Adrenal gland (tissue), 12 donors: Measurements from ENCODE around the gene ST3GAL6. TPM values are rescaled to one million over a fixed set of nuclear protein-coding genes. Genes with fewer than 3 reads are reported as not detected.

Experiments
- DNase-seq, 7 donors: peaks; one replicate each; pipeline ENCODE4 v3.0.0-alpha.2; 2019 to 2020
- H3K27ac ChIP-seq, 5 donors: fragments of 200-600 bp; sonication (generic) in 4 of 5; 1 replicate in 3 of 5; 2 replicates in 2 of 5; pipeline versions ENCODE4 v1.5.1 to v1.8.0; 2016 to 2020; ENCODE audit warnings: mild to moderate bottlenecking in 1 of 5
- H3K27me3 ChIP-seq: fragments of 200-600 bp; 2 replicates; pipeline ENCODE4 v1.8.0; 2021
- H3K36me3 ChIP-seq, 2 donors: fragments of 200-600 bp; replicated peaks in 1 of 2; 1 replicate in 1 of 2; 2 replicates in 1 of 2; pipeline versions ENCODE4 v1.5.1 to v1.8.0; 2018 to 2022
- H3K4me1 ChIP-seq, 2 donors: fragments of 200-600 bp; replicated peaks in 1 of 2; 1 replicate in 1 of 2; 2 replicates in 1 of 2; pipeline versions ENCODE4 v1.5.1 to v1.8.0; 2018 to 2021
- H3K4me3 ChIP-seq, 4 donors: fragments of 200-600 bp; sonication (generic) in 3 of 4; one replicate each; pipeline ENCODE4 v1.5.1; 2016 to 2018
- H3K9me3 ChIP-seq, 3 donors: fragments of 200-600 bp; sonication (generic) in 1 of 3; replicated peaks in 1 of 3; 1 replicate in 2 of 3; 2 replicates in 1 of 3; pipeline versions ENCODE4 v1.5.1 to v1.8.0; 2016 to 2021
- CTCF ChIP-seq, 6 experiments: fragments of 450-650 bp in 4 of 6; fragments of 200-600 bp in 2 of 6; sonication (generic) in 1 of 6; IDR thresholded peaks; 1 replicate in 5 of 6; 2 replicates in 1 of 6; pipeline versions ENCODE4 v1.5.1 to v1.8.0; 2016 to 2021; ENCODE audit warnings: antibody characterized with exemption in 6 of 6, mild to moderate bottlenecking in 2 of 6, moderate library complexity in 1 of 6
- POLR2A ChIP-seq, 2 donors: fragments of 450-650 bp; IDR thresholded peaks; one replicate each; pipeline ENCODE4 v1.6.1; 2017; ENCODE audit warnings: antibody characterized with exemption in 2 of 2, mild to moderate bottlenecking in 2 of 2, moderate library complexity in 1 of 2
- WGBS, 4 donors: extraction: QIAGEN DNeasy Blood & Tissue Kit in 2 of 4; methylation state at CpG; one replicate each; pipeline versions ENCODE4 v1.1.5 to v1.1.7; 2013 to 2017; 5-methylcytosine and 5-hydroxymethylcytosine counted together
- intact Hi-C, 2 donors: fragments of 100-400 bp; cut with DNase I; formaldehyde crosslinking; loops; one replicate each; pipeline versions ENCODE4 v1.14.1 to v1.15.0; 2022 to 2023
- polyA plus RNA-seq, 3 donors: library from polyadenylated mRNA; stranded (reverse); fragments of 200-250 nt in 2 of 3; fragments of 350-450 nt in 1 of 3; fragmentation: Illumina TruSeq in 1 of 3; extraction: RNeasy Lipid Tissue Mini Kit (QIAGEN cat#74804) in 1 of 3; gene quantifications; one replicate each; pipeline ENCODE4 v1.2.3, GENCODE V29; 2013 to 2014
- total RNA-seq, 9 donors: library from RNA; depleted of rRNA in 4 of 9; stranded (reverse); fragments of >200 nt in 4 of 9; fragments of 120-200 nt in 1 of 9; fragmentation: NEBNext Ultra II Directional in 1 of 9; extraction: Animal tissue kit (Norgen Biotek cat#: 25700) in 1 of 9; gene quantifications; one replicate each; pipeline versions ENCODE4 v1.1.0 to v1.2.4, GENCODE V29; 2013 to 2023
- donor health status: healthy with polysubstance abuse.
- donor health status: Bipolar disorder and iron deficiency.
- donor health status: DM: yes; HTN: yes; CAD: no.
- donor health status: DM: no; HTN: no; CAD: no.
- donor health status: DM: no; HTN: no; CAD: no.
- donor health status: DM: yes; HTN: yes; CAD: no.

The ST3GAL6 gene
- total and polyA plus RNA-seq, 12 donors = 6.0 to 60.5 (median 20.1) TPM

- intact Hi-C loops = no loop called here
- Histone ChIP-seq H3K27me3 (no peaks in the 10 kb centered on the region), H3K4me3 (no peak overlapping the region), H3K27ac (no peak overlapping the region), H3K9me3 (no peaks in the 10 kb centered on the region), H3K36me3 (no peaks in the 10 kb centered on the region), H3K4me1 (peaks cover 0 to 7% of the 10 kb centered on the region in 2 donors)
- TF ChIP-seq POLR2A (IDR thresholded peaks at IDR 0.05) (no peak), CTCF (IDR thresholded peaks at IDR 0.05) (no peak)
- WGBS, 4 donors = 72 to 80% (median 77%) methylated on average over 7 of the region's 7 CpGs
- no peak for DNase-seq
Observed at GRCh38 chr3:98791341-98792325, 28.5 kb downstream of the ST3GAL6 start.

- intact Hi-C loops = no loop called here
- H3K9me3 ChIP-seq = no peaks in the 10 kb centered on the region
- H3K36me3 ChIP-seq = no peaks in the 10 kb centered on the region
- no peak overlapping the region for H3K4me3 ChIP-seq
- no peak for DNase-seq
- WGBS, 4 donors = 80 to 85% (median 83%) methylated on average over 3 of the region's 3 CpGs
- TF ChIP-seq CTCF (IDR thresholded peaks at IDR 0.05) (no peak), POLR2A (IDR thresholded peaks at IDR 0.05) (no peak)
- no peaks in the 10 kb centered on the region for H3K27me3 ChIP-seq
- H3K4me1 ChIP-seq = no peaks in the 10 kb centered on the region
- no peak overlapping the region for H3K27ac ChIP-seq
Observed at GRCh38 chr3:98793971-98794370, 30.8 kb downstream of the ST3GAL6 start.

GRCh38 chr3:98796334-98796733 is 33.2 kb downstream of the ST3GAL6 start:
- no peak overlapping the region for H3K4me3 ChIP-seq
- H3K36me3 ChIP-seq = peaks cover 0 to 4% of the 10 kb centered on the region in 2 donors
- H3K9me3 ChIP-seq = no peaks in the 10 kb centered on the region
- intact Hi-C loops = no loop called here
- TF ChIP-seq CTCF (IDR thresholded peaks at IDR 0.05) (no peak), POLR2A (IDR thresholded peaks at IDR 0.05) (no peak)
- 86 to 88% (median 87%) methylated on average over 5 of the region's 5 CpGs for WGBS, 4 donors
- H3K4me1 ChIP-seq = no peaks in the 10 kb centered on the region
- H3K27ac ChIP-seq = no peak overlapping the region
- no peak for DNase-seq
- H3K27me3 ChIP-seq = no peaks in the 10 kb centered on the region

DNA sequence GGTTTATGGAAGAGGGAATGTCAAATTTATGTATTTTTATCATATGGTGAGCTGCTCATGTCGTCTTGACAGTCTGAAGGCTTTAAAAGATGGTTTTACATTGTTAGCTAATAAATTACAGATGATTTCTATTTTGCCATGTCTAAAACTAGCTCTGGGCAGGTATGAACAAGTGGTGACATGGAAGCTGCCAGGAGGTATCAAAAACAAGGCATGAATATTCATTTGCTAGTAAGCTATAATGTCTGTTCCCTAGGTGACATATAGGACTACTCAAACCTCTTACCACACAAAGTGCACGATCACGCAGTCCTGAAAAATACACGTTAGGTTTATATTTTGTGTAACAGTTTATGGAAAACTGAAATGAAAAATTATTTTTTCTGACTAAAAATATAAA is 34.8 kb downstream of the ST3GAL6 start:
- no peak for DNase-seq
- no peak overlapping the region for H3K27ac ChIP-seq
- H3K36me3 ChIP-seq = peaks cover 0 to 4% of the 10 kb centered on the region in 2 donors
- no peaks in the 10 kb centered on the region for H3K9me3 ChIP-seq
- H3K27me3 ChIP-seq = no peaks in the 10 kb centered on the region
- no peak overlapping the region for H3K4me3 ChIP-seq
- 87 to 90% (median 89%) methylated on average over 4 of the region's 4 CpGs for whole genome bisulfite sequencing, 4 donors
- TF ChIP-seq POLR2A (IDR thresholded peaks at IDR 0.05) (no peak), CTCF (IDR thresholded peaks at IDR 0.05) (no peak)
- intact Hi-C loops = no loop called here
- no peaks in the 10 kb centered on the region for H3K4me1 ChIP-seq
